Measurements from ENCODE around the gene NRG4.
"Not testable (repeated sequence)": the region's sequence is repeated elsewhere in the genome, so short reads cannot be mapped to it uniquely, and the experiment has no call there.

Gene NRG4

GRCh38 chr15:75925440-75925839 is 86.8 kb downstream of the NRG4 start:
- no peak for DNase-seq

- DNase-seq: no peak
Observed at GRCh38 chr15:75924576-75924975, 87.6 kb downstream of the NRG4 start.

- no peak for DNase-seq
Observed at GRCh38 chr15:75923756-75924155, 88.5 kb downstream of the NRG4 start.

GRCh38 chr15:75921732-75922703 is 90.2 kb downstream of the NRG4 start:
- DNase-seq: no peak

GRCh38 chr15:75920079-75920478 is 92.1 kb downstream of the NRG4 start:
- no peak for DNase-seq

GRCh38 chr15:75918135-75918534 is 94.1 kb downstream of the NRG4 start:
- no peak for DNase-seq

GRCh38 chr15:75916978-75917377 is 95.2 kb downstream of the NRG4 start:
- no peak for DNase-seq

GRCh38 chr15:75910355-75910754 is 101.9 kb downstream of the NRG4 start:
- DNase-seq: not testable (repeated sequence)

- no peak for DNase-seq
Observed at GRCh38 chr15:75905231-75905630, 107.0 kb downstream of the NRG4 start.

GRCh38 chr15:75903331-75904239 is 108.6 kb downstream of the NRG4 start, which contains the start of gene FBXO22:
Gene FBXO22 (plus strand): TSS chr15:75903878. CDS start chr15:75903964, 86 bp downstream.
- peak; percentile 75 to 85 (median 82) for DNase-seq

GRCh38 chr15:75902129-75902557 is 110.1 kb downstream of the NRG4 start:
- no peak for DNase-seq

- no peak for DNase-seq
Observed at GRCh38 chr15:75900577-75900976, 111.6 kb downstream of the NRG4 start.

GRCh38 chr15:75895731-75896130 is 116.5 kb downstream of the NRG4 start:
- DNase-seq: no peak

GRCh38 chr15:75891895-75892294 is 120.3 kb downstream of the NRG4 start:
- no peak for DNase-seq

All from activated CD4-positive, CD25-positive, alpha-beta regulatory T cell (primary cell).